IPS-18a (cell line): ENCODE measurements around the gene SIRT2.

Source experiments
- H3K27ac ChIP-seq: one replicate; pipeline ENCODE4 v1.5.1; 2013; ENCODE audit warnings: low read length
- H3K27me3 ChIP-seq: one replicate; pipeline ENCODE4 v1.6.1; 2013; ENCODE audit warnings: mild to moderate bottlenecking, low read length; ENCODE audit not compliant: control insufficient read depth, insufficient read depth
- H3K36me3 ChIP-seq: one replicate; pipeline ENCODE4 v1.6.1; 2013; ENCODE audit warnings: low read depth, low read length; ENCODE audit not compliant: control insufficient read depth
- H3K4me1 ChIP-seq: one replicate; pipeline ENCODE4 v1.6.1; 2013; ENCODE audit warnings: low read depth, low read length; ENCODE audit not compliant: control insufficient read depth
- H3K4me3 ChIP-seq: one replicate; pipeline ENCODE4 v1.5.1; 2013; ENCODE audit warnings: low read length
- H3K9ac ChIP-seq: one replicate; pipeline ENCODE4 v1.6.1; 2013; ENCODE audit warnings: mild to moderate bottlenecking, low read length, moderate library complexity
- H3K9me3 ChIP-seq: one replicate; pipeline ENCODE4 v1.6.1; 2013; ENCODE audit warnings: low read depth, low read length; ENCODE audit not compliant: control insufficient read depth

SIRT2 gene

GRCh38 chr19:38931521-38931793 is 32.0 kb upstream of the SIRT2 start:
- H3K4me3 ChIP-seq: peak overlapping the region; percentile 90
- no peaks in the 10 kb centered on the region for H3K36me3 ChIP-seq
- no peaks in the 10 kb centered on the region for H3K4me1 ChIP-seq
- H3K9ac ChIP-seq: peak overlapping the region; percentile 93
- no peaks in the 10 kb centered on the region for H3K27me3 ChIP-seq
- H3K27ac ChIP-seq: no peak overlapping the region
- peaks cover 4% of the 10 kb centered on the region for H3K9me3 ChIP-seq

- H3K9ac ChIP-seq: peak within 1 kb of the TSS; percentile 93
- no peaks in the 10 kb centered on the region for H3K4me1 ChIP-seq
- H3K36me3 ChIP-seq: peaks cover 3% of the 10 kb centered on the region
- H3K27me3 ChIP-seq: no peaks in the 10 kb centered on the region
- H3K4me3 ChIP-seq: peak within 1 kb of the TSS; percentile 90
- peak within 1 kb of the TSS; percentile 97 for H3K27ac ChIP-seq
- peaks cover 4% of the 10 kb centered on the region for H3K9me3 ChIP-seq
These were observed 31.5 kb upstream of the SIRT2 start, which contains the start of gene MRPS12 for GRCh38 chr19:38930776-38931520. Gene MRPS12 (plus strand): TSS chr19:38930944. CDS start chr19:38931295, 351 bp downstream.

GRCh38 chr19:38929929-38930775 is 30.7 kb upstream of the SIRT2 start, which contains the start of gene SARS2:
Gene SARS2 (minus strand): TSS chr19:38930763. CDS start chr19:38930736, 27 bp downstream.
- H3K9ac ChIP-seq: peak within 1 kb of the TSS; percentile 93
- peak within 1 kb of the TSS; percentile 90 for H3K4me3 ChIP-seq
- no peaks in the 10 kb centered on the region for H3K9me3 ChIP-seq
- no peaks in the 10 kb centered on the region for H3K4me1 ChIP-seq
- H3K27ac ChIP-seq: peak within 1 kb of the TSS; percentile 97
- H3K27me3 ChIP-seq: no peaks in the 10 kb centered on the region
- peaks cover 11% of the 10 kb centered on the region for H3K36me3 ChIP-seq

- H3K36me3 ChIP-seq: peaks cover 23% of the 10 kb centered on the region
- H3K9me3 ChIP-seq: no peaks in the 10 kb centered on the region
- no peak overlapping the region for H3K9ac ChIP-seq
- no peak overlapping the region for H3K27ac ChIP-seq
- no peaks in the 10 kb centered on the region for H3K4me1 ChIP-seq
- no peak overlapping the region for H3K4me3 ChIP-seq
- H3K27me3 ChIP-seq: no peaks in the 10 kb centered on the region
These were observed 29.1 kb upstream of the SIRT2 start for GRCh38 chr19:38928391-38929001.

GRCh38 chr19:38924388-38924787 is 25.0 kb upstream of the SIRT2 start:
- Histone ChIP-seq H3K9me3 (no peaks in the 10 kb centered on the region), H3K27ac (no peak overlapping the region), H3K36me3 (peaks cover 43% of the 10 kb centered on the region), H3K27me3 (no peaks in the 10 kb centered on the region), H3K4me1 (no peaks in the 10 kb centered on the region), H3K4me3 (no peak overlapping the region), H3K9ac (no peak overlapping the region)

GRCh38 chr19:38922482-38922881 is 23.1 kb upstream of the SIRT2 start:
- Histone ChIP-seq H3K36me3 (peaks cover 46% of the 10 kb centered on the region), H3K27me3 (no peaks in the 10 kb centered on the region), H3K4me3 (no peak overlapping the region), H3K9me3 (no peaks in the 10 kb centered on the region), H3K9ac (no peak overlapping the region), H3K4me1 (no peaks in the 10 kb centered on the region), H3K27ac (no peak overlapping the region)

- Histone ChIP-seq H3K36me3 (peaks cover 46% of the 10 kb centered on the region), H3K27me3 (no peaks in the 10 kb centered on the region), H3K9ac (no peak overlapping the region), H3K4me1 (no peaks in the 10 kb centered on the region), H3K27ac (no peak overlapping the region), H3K4me3 (no peak overlapping the region), H3K9me3 (no peaks in the 10 kb centered on the region)
These were observed 22.2 kb upstream of the SIRT2 start for GRCh38 chr19:38921420-38922274.

- Histone ChIP-seq H3K9ac (no peak overlapping the region), H3K4me3 (no peak overlapping the region), H3K27ac (no peak overlapping the region), H3K9me3 (no peaks in the 10 kb centered on the region), H3K4me1 (no peaks in the 10 kb centered on the region), H3K36me3 (peaks cover 42% of the 10 kb centered on the region), H3K27me3 (no peaks in the 10 kb centered on the region)
These were observed 21.4 kb upstream of the SIRT2 start for GRCh38 chr19:38920602-38921419.

- no peaks in the 10 kb centered on the region for H3K4me1 ChIP-seq
- H3K9me3 ChIP-seq: no peaks in the 10 kb centered on the region
- no peak overlapping the region for H3K27ac ChIP-seq
- H3K9ac ChIP-seq: no peak overlapping the region
- H3K27me3 ChIP-seq: no peaks in the 10 kb centered on the region
- no peak overlapping the region for H3K4me3 ChIP-seq
- peaks cover 34% of the 10 kb centered on the region for H3K36me3 ChIP-seq
These were observed 20.6 kb upstream of the SIRT2 start for GRCh38 chr19:38919837-38920601.

- Histone ChIP-seq H3K9me3 (no peaks in the 10 kb centered on the region), H3K27ac (no peak overlapping the region)
These were observed 19.1 kb upstream of the SIRT2 start for GRCh38 chr19:38918526-38918925.

More at GRCh38 chr19:38918526-38918925, 19.1 kb upstream of the SIRT2 start:
- Histone ChIP-seq H3K27me3 (no peaks in the 10 kb centered on the region), H3K36me3 (peaks cover 22% of the 10 kb centered on the region), H3K4me1 (no peaks in the 10 kb centered on the region), H3K9ac (no peak overlapping the region), H3K4me3 (no peak overlapping the region)
